ENCODE measurements around the gene CDK9. TPM values are rescaled to one million over a fixed set of nuclear protein-coding genes. Genes with fewer than 3 reads are reported as not detected.

CDK9 gene
- total RNA-seq, 2 donors from 2014 or later = 51.4 to 58.7 TPM

- Histone ChIP-seq H3K36me3 (replicated peaks in 1 of 2; ENCODE audit: insufficient read depth in 1 of 2, low read depth in 2 of 2) (no peaks in the 10 kb centered on the region), H3K27ac (no peak overlapping the region), H3K4me1 (peaks cover 15% of the 10 kb centered on the region), H3K27me3 (no peaks in the 10 kb centered on the region), H3K9me3 (no peaks in the 10 kb centered on the region), H3K4me3 (no peak overlapping the region)
- intact Hi-C loops (cut with DNase I) = no loop called here
- WGBS, 2 donors = 83 to 85% methylated on average over 7 to 10 of the region's 10 CpGs
- no peak for DNase-seq
- ATAC-seq = no peak
- no peak for TF ChIP-seq POLR2A (IDR thresholded peaks at IDR 0.05)
- TF ChIP-seq, protein P1, sequence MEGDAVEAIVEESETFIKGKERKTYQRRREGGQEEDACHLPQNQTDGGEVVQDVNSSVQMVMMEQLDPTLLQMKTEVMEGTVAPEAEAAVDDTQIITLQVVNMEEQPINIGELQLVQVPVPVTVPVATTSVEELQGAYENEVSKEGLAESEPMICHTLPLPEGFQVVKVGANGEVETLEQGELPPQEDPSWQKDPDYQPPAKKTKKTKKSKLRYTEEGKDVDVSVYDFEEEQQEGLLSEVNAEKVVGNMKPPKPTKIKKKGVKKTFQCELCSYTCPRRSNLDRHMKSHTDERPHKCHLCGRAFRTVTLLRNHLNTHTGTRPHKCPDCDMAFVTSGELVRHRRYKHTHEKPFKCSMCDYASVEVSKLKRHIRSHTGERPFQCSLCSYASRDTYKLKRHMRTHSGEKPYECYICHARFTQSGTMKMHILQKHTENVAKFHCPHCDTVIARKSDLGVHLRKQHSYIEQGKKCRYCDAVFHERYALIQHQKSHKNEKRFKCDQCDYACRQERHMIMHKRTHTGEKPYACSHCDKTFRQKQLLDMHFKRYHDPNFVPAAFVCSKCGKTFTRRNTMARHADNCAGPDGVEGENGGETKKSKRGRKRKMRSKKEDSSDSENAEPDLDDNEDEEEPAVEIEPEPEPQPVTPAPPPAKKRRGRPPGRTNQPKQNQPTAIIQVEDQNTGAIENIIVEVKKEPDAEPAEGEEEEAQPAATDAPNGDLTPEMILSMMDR (IDR thresholded peaks at IDR 0.05) = no peak
Observed at GRCh38 chr9:127773981-127774380, 11.9 kb upstream of the CDK9 start.

DNA sequence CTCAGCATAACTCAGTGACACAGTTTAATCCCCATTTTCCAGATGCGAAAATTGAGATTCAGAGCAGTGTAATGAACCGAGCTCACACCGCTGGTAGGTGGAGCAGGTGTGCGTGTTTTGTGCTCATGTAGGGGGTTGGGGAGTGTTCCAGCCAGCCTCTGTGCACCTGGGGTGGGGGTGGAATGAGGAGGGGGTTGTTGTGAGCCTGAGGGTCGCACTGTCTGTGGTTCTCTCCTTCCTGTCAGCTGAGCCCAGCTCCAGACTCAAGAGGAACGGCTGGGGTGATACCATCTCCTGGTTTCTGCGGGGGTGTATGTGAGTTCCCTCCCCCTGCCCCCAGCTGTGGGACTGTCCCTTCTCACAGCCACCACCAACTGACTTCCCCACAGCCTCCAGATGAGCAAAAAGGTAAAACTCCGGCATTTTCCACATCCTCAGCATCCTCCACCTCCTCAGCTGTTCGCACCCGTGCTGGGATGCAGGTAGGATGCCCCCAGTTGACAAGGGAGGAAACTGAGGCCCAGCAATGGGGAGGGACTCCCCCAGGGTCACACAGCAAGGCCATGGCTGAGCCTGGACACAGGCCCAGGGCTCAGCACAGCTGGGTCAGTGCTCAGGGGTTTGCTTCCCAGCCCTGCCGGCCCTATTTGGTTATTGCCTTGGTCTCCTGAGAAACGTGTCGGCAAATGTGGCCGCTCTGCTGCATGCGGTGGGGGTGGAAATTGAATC is 9.5 kb upstream of the CDK9 start:
- no peak for ATAC-seq
- peak in 1 of 4 donors; percentile 59 for DNase-seq
- Histone ChIP-seq H3K9me3 (no peaks in the 10 kb centered on the region), H3K4me1 (peaks cover 5% of the 10 kb centered on the region), H3K4me3 (no peak overlapping the region), H3K36me3 (replicated peaks in 1 of 2; ENCODE audit: insufficient read depth in 1 of 2, low read depth in 2 of 2) (no peaks in the 10 kb centered on the region), H3K27ac (peak overlapping the region in 1 of 4 donors; percentile 14), H3K27me3 (no peaks in the 10 kb centered on the region)
- TF ChIP-seq, protein P1 (IDR thresholded peaks at IDR 0.05) = no peak
- no peak for TF ChIP-seq POLR2A (IDR thresholded peaks at IDR 0.05)
- 54 to 75% methylated on average over 9 to 11 of the region's 15 CpGs for WGBS, 2 donors
- intact Hi-C loops (cut with DNase I) = loop anchor here (5.0 kb wide), 1 partner anchor 164 kb away; the partner anchor contains the start of gene STXBP1

DNA sequence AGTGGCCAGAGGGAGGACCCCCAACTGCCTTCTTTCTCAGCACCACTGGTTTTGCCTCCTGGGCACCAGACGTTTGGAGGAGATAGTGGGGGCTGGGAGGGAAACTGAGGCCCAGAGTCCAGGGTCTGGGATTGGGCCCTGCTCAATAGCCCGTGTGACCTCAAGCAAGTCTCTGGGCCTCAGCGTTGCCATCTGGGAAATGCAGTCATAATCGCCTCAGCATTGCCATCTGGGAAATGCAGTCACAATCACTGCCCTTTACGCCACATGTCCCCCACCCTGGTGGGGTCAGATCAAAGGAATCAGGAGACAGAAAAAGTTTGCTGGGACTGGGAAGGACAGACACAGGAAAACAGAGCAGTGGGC is 8.9 kb upstream of the CDK9 start:
- ATAC-seq (no peak), DNase-seq (no peak)
- H3K27me3 ChIP-seq = no peaks in the 10 kb centered on the region
- TF ChIP-seq POLR2A (IDR thresholded peaks at IDR 0.05) = no peak
- TF ChIP-seq, protein P1 (IDR thresholded peaks at IDR 0.05) = no peak
- no peaks in the 10 kb centered on the region for H3K9me3 ChIP-seq
- peak overlapping the region in 1 of 4 donors; percentile 14 for H3K27ac ChIP-seq
- H3K4me1 ChIP-seq = peaks cover under 1% of the 10 kb centered on the region
- intact Hi-C loops (cut with DNase I) = loop anchor here (5.0 kb wide), 1 partner anchor 165 kb away; the partner anchor contains the start of gene STXBP1
- H3K36me3 ChIP-seq (replicated peaks in 1 of 2; ENCODE audit: insufficient read depth in 1 of 2, low read depth in 2 of 2) = no peaks in the 10 kb centered on the region
- no peak overlapping the region for H3K4me3 ChIP-seq
- WGBS, 2 donors = 25 to 59% methylated on average over 4 to 5 of the region's 5 CpGs

- WGBS, 2 donors = 67 to 86% methylated on average over 15 to 17 of the region's 18 CpGs
- no peaks in the 10 kb centered on the region for H3K27me3 ChIP-seq
- DNase-seq (no peak), ATAC-seq (no peak)
- no peak overlapping the region for H3K4me3 ChIP-seq
- TF ChIP-seq, protein P1 (IDR thresholded peaks at IDR 0.05) = no peak
- TF ChIP-seq POLR2A (IDR thresholded peaks at IDR 0.05) = no peak
- no peaks in the 10 kb centered on the region for H3K36me3 ChIP-seq (replicated peaks in 1 of 2; ENCODE audit: insufficient read depth in 1 of 2, low read depth in 2 of 2)
- H3K27ac ChIP-seq = no peak overlapping the region
- no peaks in the 10 kb centered on the region for H3K4me1 ChIP-seq
- intact Hi-C loops (cut with DNase I) = loop anchor here (5.0 kb wide), 1 partner anchor 165 kb away; the partner anchor contains the start of gene STXBP1
- H3K9me3 ChIP-seq = no peaks in the 10 kb centered on the region
Observed at GRCh38 chr9:127777368-127777980, 8.4 kb upstream of the CDK9 start.

All from body of pancreas (tissue), 4 donors.